Measurements from ENCODE around the gene HYAL1. TPM values are rescaled to one million over a fixed set of nuclear protein-coding genes. Genes with fewer than 3 reads are reported as not detected.
A peak's percentile ranks its signal among the peaks of the same experiment; 100 is the strongest.

The HYAL1 gene
- total RNA-seq, 1 donor from 2014 or later = 0.47 TPM

- Mint-ChIP-seq H3K36me3 (ENCODE audit: low read depth) (peaks cover 31% of the 10 kb centered on the region), H3K4me1 (peaks cover 25% of the 10 kb centered on the region), H3K9me3 (no peaks in the 10 kb centered on the region), H3K4me3 (peak overlapping the region; percentile 86), H3K27ac (peak overlapping the region; percentile 95), H3K27me3 (no peaks in the 10 kb centered on the region)
- TF ChIP-seq, protein P1, sequence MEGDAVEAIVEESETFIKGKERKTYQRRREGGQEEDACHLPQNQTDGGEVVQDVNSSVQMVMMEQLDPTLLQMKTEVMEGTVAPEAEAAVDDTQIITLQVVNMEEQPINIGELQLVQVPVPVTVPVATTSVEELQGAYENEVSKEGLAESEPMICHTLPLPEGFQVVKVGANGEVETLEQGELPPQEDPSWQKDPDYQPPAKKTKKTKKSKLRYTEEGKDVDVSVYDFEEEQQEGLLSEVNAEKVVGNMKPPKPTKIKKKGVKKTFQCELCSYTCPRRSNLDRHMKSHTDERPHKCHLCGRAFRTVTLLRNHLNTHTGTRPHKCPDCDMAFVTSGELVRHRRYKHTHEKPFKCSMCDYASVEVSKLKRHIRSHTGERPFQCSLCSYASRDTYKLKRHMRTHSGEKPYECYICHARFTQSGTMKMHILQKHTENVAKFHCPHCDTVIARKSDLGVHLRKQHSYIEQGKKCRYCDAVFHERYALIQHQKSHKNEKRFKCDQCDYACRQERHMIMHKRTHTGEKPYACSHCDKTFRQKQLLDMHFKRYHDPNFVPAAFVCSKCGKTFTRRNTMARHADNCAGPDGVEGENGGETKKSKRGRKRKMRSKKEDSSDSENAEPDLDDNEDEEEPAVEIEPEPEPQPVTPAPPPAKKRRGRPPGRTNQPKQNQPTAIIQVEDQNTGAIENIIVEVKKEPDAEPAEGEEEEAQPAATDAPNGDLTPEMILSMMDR (IDR thresholded peaks at IDR 0.05) = no peak
- ATAC-seq (ENCODE audit: low read depth) = no peak
- intact Hi-C loops (cut with micrococcal nuclease) = loop anchor here (2.0 to 10.0 kb wide), 3 partner anchors 488 to 1268 kb away; partner anchors contain the start of genes AMIGO3, IMPDH2, INKA1 and NDUFAF3
- CTCF ChIA-PET = interaction anchor here (0.6 to 1.5 kb wide), 2 partner anchors 99 to 624 kb away, joined by 4 to 5 read pairs; no protein-coding TSS in a partner anchor
- POLR2A ChIA-PET = interaction anchor here (0.9 to 2.0 kb wide), 5 partner anchors 28 to 204 kb away, joined by 3 to 25 read pairs (median 5); partner anchors contain the start of gene RBM5
- no peak for DNase-seq
Measured at GRCh38 chr3:50293079-50293801, 10.1 kb downstream of the HYAL1 start.

DNA sequence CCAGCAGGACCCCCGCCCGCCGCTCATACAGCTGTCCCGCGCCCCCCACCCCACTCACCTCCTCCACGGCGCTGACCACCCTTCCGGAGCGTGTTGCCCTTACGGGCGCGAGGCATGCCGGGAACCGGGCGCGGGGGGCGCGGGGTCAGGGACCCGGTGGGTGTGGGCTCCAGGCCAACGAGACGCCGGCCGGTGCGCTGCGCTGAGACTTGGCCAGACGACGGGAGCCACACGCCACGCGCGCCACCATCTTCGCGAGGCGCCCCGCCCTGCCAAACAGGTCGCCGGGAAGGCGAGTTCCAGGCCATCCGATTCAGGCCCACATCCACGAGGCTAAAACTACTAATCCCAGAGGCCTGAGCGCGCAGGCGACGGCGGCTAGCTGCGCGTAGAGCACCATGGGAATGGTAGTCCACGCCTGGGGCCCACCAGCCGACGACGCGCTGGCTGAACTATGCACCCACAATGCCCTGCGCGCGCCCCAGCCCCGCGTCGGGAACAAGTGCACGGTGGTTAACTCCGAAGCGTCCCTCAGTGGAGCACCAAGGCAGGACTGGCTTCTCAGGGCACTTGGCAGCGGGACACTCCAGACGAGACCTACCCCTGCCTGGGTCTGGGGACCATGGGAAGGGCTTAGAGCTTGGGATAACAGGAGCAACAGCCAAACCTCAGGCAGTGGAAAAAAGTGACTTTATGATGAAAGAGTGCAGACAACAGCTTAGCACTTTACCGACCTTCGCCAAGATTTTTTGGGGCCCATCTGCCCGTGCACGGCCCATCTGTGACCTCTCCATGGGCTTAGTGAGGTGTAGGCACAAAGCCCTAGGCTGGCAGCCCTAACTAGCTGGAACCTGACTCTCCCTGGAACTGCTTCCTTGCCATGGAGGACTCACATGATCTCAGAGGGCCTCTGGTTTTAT lies 11.0 kb downstream of the HYAL1 start, which contains the start of gene IFRD2:
IFRD2 (minus strand) TSS at position 271 of the 920 bp plus-strand sequence; CDS start at position 116, 155 bp downstream.
- POLR2A ChIA-PET = interaction anchor here (0.9 to 2.0 kb wide), 15 partner anchors 11 to 204 kb away, joined by 3 to 25 read pairs (median 6); partner anchors contain the start of genes CYB561D2, NPRL2, RASSF1 and RBM5
- ATAC-seq (ENCODE audit: low read depth) = peak; percentile 99
- H3K27me3 Mint-ChIP-seq = no peaks in the 10 kb centered on the region

GRCh38 chr3:50290161-50290641 lies 13.2 kb downstream of the HYAL1 start:
- Mint-ChIP-seq H3K36me3 (ENCODE audit: low read depth) (peaks cover 51% of the 10 kb centered on the region), H3K9me3 (no peaks in the 10 kb centered on the region), H3K27me3 (no peaks in the 10 kb centered on the region), H3K27ac (no peak overlapping the region), H3K4me3 (peak overlapping the region; percentile 7), H3K4me1 (peaks cover 16% of the 10 kb centered on the region)
- TF ChIP-seq, protein P1 (IDR thresholded peaks at IDR 0.05) = no peak
- ChIA-PET CTCF (no interaction called here), POLR2A (no interaction called here)
- intact Hi-C loops (cut with micrococcal nuclease) = loop anchor here (10.0 kb wide), 2 partner anchors 485 to 1265 kb away; partner anchors contain the start of genes IMPDH2, INKA1 and NDUFAF3
- ATAC-seq (ENCODE audit: low read depth) (no peak), DNase-seq (no peak)

More for the DNA sequence above, 11.0 kb downstream of the HYAL1 start, which contains the start of gene IFRD2:
- Mint-ChIP-seq H3K4me3 (peak within 1 kb of the TSS; percentile 86), H3K36me3 (ENCODE audit: low read depth) (peaks cover 39% of the 10 kb centered on the region), H3K9me3 (no peaks in the 10 kb centered on the region), H3K4me1 (peaks cover 20% of the 10 kb centered on the region), H3K27ac (peak within 1 kb of the TSS; percentile 95)
- intact Hi-C loops (cut with micrococcal nuclease) = loop anchor here (1.0 to 10.0 kb wide), 10 partner anchors 29 to 1268 kb away; partner anchors contain the start of genes AMIGO3, CYB561D2, IMPDH2 and INKA1
- TF ChIP-seq, protein P1 (IDR thresholded peaks at IDR 0.05) = no peak
- peak; percentile 87 for DNase-seq
- CTCF ChIA-PET = interaction anchor here (0.6 to 1.8 kb wide), 3 partner anchors 67 to 623 kb away, joined by 4 to 5 read pairs (median 4); no protein-coding TSS in a partner anchor

DNA sequence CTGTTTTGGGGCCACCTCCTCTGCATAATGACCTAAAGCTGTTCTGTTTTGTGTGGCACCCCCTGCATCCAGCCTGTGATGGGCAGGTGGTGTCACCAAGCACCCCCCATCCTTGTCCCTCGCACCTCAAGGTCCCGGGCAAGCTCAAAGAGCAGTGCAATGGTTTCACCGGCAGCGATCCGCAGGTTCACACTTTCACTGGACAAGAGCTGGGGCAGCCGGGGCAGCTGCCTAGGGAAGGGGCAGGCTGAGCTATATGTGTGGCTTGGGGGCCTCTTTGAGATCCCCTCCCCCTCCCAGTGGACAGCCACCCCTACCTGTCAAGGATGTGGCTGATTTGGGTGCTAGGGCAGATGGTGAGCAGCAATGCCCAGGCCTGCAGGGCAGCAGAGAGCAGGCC lies 14.2 kb downstream of the HYAL1 start:
- Mint-ChIP-seq H3K4me1 (peaks cover 16% of the 10 kb centered on the region), H3K9me3 (no peaks in the 10 kb centered on the region), H3K27ac (no peak overlapping the region), H3K27me3 (no peaks in the 10 kb centered on the region), H3K4me3 (no peak overlapping the region), H3K36me3 (ENCODE audit: low read depth) (peaks cover 51% of the 10 kb centered on the region)
- ChIA-PET POLR2A (no interaction called here), CTCF (no interaction called here)
- no peak for DNase-seq
- intact Hi-C loops (cut with micrococcal nuclease) = no loop called here
- ATAC-seq (ENCODE audit: low read depth) = no peak
- TF ChIP-seq, protein P1 (IDR thresholded peaks at IDR 0.05) = no peak
